ENCODE data around the gene CDC42EP3.

GRCh38 chr2:37720533-37721200, 49.2 kb upstream of the CDC42EP3 start:
- TF ChIP-seq CTCF (conservative IDR thresholded peaks at IDR 0.05) (no peak), ZFX (IDR thresholded peaks at IDR 0.05) (no peak)

All from C4-2B (cell line).